GM10266 (cell line): ENCODE results near the gene GTF2H4.
"Not testable (repeated sequence)": the region's sequence is repeated elsewhere in the genome, so short reads cannot be mapped to it uniquely, and the experiment has no call there.

Experiments used
- DNase-seq: peaks from one replicate; pipeline ENCODE4 v3.0.0; 2012; ENCODE audit errors: extremely low spot score
- CTCF ChIP-seq: IDR thresholded peaks from 2 replicates; pipeline ENCODE4 v1.5.1; 2012; ENCODE audit warnings: mild to moderate bottlenecking, low read depth; ENCODE audit not compliant: control insufficient read depth, insufficient read depth; ENCODE audit errors: missing control alignments

Gene GTF2H4

GRCh38 chr6:30914076-30914853 lies 6.3 kb downstream of the GTF2H4 start, which contains the start of gene VARS2:
Gene VARS2 (plus strand): TSS chr6:30914238. CDS start chr6:30914837, 599 bp downstream.
- TF ChIP-seq CTCF = peak; percentile 42
- DNase-seq = peak; percentile 98

DNA sequence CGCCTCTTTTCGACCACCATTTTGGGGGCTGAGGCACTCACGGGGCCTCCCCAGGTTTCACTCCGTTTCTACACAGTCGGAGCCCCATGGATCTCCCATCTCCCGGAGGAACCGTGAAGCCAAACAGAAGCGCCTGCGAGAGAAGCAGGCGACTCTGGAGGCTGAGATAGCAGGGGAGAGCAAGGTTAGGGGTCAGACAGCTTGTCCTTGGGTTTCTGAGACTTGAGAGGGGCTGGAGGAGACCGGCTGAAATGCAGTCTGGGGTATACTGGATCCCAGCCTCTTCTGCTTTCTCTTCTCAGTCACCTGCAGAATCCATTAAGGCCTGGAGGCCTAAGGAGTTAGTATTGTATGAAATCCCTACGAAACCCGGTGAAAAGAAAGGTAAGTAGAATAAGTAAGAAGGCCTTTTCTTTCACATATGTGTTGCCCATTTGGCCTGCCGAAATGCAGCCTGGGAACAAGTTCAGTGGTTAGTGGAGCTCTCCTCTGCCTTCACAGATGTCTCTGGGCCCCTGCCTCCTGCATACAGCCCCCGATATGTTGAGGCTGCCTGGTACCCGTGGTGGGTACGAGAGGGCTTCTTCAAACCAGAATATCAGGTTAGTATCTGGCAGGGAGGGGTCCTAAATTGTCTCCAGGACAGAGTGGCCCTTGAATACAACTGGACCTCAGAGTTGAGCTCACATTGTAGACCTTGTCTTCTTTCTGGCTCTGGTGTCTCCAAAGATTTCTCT lies 7.0 kb downstream of the GTF2H4 start:
- DNase-seq = no peak

DNA sequence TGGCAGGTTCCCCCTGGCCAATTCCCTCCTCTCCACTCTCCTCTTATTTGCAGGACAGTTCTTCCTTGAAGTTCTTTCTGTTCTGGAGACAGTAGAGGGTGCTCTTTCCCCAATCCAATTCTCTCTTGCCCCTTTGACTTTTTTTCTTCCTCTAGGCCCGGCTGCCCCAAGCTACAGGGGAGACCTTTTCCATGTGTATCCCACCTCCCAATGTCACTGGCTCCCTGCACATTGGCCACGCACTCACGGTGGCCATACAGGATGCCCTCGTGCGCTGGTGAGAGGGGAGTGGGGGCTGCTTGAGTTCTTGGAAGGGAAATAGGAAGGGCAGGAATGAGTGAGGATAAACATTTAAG lies 7.6 kb downstream of the GTF2H4 start:
- DNase-seq = peak; percentile 87
- TF ChIP-seq CTCF = peak; percentile 64

More for the DNA sequence above, 7.0 kb downstream of the GTF2H4 start:
- no peak for TF ChIP-seq CTCF

- no peak for TF ChIP-seq CTCF
- no peak for DNase-seq
These were observed 9.0 kb downstream of the GTF2H4 start for GRCh38 chr6:30917041-30917440.

DNA sequence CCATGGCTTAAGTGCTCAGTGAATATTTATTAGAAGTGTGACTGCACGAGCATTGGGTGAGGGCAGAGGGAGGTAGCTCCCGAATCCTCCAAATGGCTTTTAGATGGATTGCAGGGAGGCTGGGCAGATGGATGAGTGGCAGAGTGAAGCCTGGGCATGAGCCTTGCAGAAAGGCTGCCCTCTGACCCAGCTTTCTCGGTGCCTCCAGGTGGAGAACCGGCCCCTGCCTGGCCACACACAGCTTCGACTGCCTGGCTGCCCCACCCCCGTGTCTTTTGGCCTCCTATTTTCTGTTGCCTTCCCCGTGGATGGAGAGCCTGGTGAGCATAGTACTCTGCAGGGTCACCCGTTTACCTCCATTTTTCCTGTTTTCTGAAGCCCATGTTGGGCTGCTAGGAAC lies 9.5 kb downstream of the GTF2H4 start:
- no peak for TF ChIP-seq CTCF
- DNase-seq = no peak

DNA sequence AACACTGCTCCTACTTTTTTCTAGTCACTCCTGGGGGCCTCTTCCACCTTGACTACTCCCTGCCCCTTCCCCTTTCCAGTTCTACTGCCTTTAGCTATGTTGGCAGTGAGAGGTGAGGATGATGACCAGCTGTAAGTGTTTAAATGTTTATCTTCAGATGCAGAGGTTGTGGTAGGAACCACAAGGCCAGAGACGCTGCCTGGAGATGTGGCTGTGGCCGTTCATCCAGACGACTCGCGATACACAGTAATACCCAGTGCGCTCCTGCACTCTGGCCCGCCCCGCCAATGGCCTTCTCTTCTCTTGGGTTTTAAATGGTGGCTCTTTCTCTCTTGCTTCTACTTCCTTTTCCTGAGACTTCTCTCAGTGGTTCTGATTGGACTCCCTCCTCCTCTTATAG lies 10.7 kb downstream of the GTF2H4 start:
- no peak for TF ChIP-seq CTCF
- no peak for DNase-seq

- no peak for DNase-seq
- no peak for TF ChIP-seq CTCF
These were observed 14.4 kb downstream of the GTF2H4 start for GRCh38 chr6:30922447-30922852.

- not testable (repeated sequence) for DNase-seq
These were observed 16.1 kb downstream of the GTF2H4 start for GRCh38 chr6:30924040-30924627.
